PFSK-1 (cell line): Measurements from ENCODE around the gene KRT9.

ENCODE experiments used
- FOXP2 ChIP-seq: optimal IDR thresholded peaks from 2 replicates; pipeline ENCODE3; 2011; ENCODE audit warnings: borderline replicate concordance, control low read depth, inconsistent platforms; ENCODE audit not compliant: insufficient read depth; ENCODE audit errors: extremely low read length, extremely low read depth
- POLR2AphosphoS5 ChIP-seq: IDR thresholded peaks from 2 replicates; pipeline ENCODE4 v1.6.1; 2012; ENCODE audit warnings: low read depth, mild to moderate bottlenecking, control low read depth, low read length, moderate library complexity
- REST ChIP-seq, 2 experiments: IDR thresholded peaks; 2 replicates each; pipeline versions ENCODE4 v1.6.1 to v1.8.0; 2011 to 2012; ENCODE audit warnings: low read depth in 2 of 2, low read length in 2 of 2, control low read depth in 1 of 2, inconsistent platforms in 1 of 2, mild to moderate bottlenecking in 1 of 2, moderate library complexity in 1 of 2; ENCODE audit not compliant: insufficient read depth in 1 of 2
- SIN3A ChIP-seq: IDR thresholded peaks from 2 replicates; pipeline ENCODE4 v1.6.1; 2012; ENCODE audit warnings: mild to moderate bottlenecking, low read length, moderate library complexity, borderline replicate concordance; ENCODE audit not compliant: insufficient read depth
- TAF1 ChIP-seq: IDR thresholded peaks from 2 replicates; pipeline ENCODE4 v1.6.1; 2012; ENCODE audit warnings: low read length, control low read depth, borderline replicate concordance; ENCODE audit not compliant: insufficient read depth

Gene KRT9

GRCh38 chr17:41539071-41539492, 32.8 kb downstream of the KRT9 start:
- no peak for TF ChIP-seq FOXP2
- TF ChIP-seq TAF1, result no peak
- TF ChIP-seq POLR2AphosphoS5, result no peak

DNA sequence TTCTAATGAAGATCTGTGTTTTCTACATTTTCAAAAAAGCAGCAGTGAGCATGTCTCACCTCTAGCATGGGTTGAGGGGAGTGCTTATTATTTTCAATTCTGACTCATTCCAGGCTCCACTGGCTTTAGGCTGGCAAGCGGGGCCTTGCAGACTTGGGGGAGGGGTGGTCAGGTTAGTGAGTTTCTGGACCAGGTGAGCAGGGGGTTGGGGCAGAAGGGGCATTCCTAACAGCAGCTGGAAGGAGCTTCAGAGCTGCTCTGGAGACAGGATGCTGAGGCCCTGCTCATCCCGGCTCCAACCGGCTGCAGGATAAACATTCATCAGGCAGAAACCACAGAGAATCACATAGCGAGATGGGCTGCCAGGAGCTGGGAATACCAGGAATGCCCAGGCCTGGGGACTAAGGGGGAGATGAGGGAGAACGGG, 33.3 kb downstream of the KRT9 start:
- TF ChIP-seq FOXP2, result no peak
- no peak for TF ChIP-seq POLR2AphosphoS5
- no peak for TF ChIP-seq TAF1
- TF ChIP-seq SIN3A, result no peak
- TF ChIP-seq REST (IDR thresholded peaks at IDR 0.05; ENCODE audit: insufficient read depth in 1 of 2, low read depth in 2 of 2, low read length in 2 of 2), result no peak

DNA sequence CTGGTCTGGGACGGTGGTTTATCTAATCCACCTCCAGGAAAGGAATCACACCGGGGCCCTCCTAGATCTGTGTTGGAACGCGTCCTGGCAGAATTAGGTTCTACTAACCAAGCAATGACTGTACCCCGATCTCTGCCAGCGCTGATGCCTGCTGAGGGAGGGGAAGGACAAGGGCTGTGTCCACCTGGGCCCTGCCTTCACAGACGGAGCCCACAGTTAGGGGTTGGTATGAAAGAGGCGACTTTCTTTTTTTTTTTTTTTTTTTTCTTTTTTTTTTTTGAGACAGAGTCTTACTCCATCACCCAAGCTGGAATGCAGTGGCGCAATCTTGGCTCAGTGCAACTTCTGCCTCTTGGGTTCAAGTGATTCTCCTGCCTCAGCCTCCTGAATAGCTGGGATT, 33.9 kb downstream of the KRT9 start:
- TF ChIP-seq SIN3A (no peak), FOXP2 (no peak), POLR2AphosphoS5 (no peak), TAF1 (no peak), REST (IDR thresholded peaks at IDR 0.05; ENCODE audit: insufficient read depth in 1 of 2, low read depth in 2 of 2, low read length in 2 of 2) (no peak)

- TF ChIP-seq TAF1 (no peak), FOXP2 (no peak)
Measured at GRCh38 chr17:41537614-41537954, 34.3 kb downstream of the KRT9 start.

- TF ChIP-seq SIN3A (no peak), FOXP2 (no peak), TAF1 (no peak), POLR2AphosphoS5 (no peak), REST (IDR thresholded peaks at IDR 0.05; ENCODE audit: insufficient read depth in 1 of 2, low read depth in 2 of 2, low read length in 2 of 2) (no peak)
Measured at GRCh38 chr17:41536741-41537613, 34.9 kb downstream of the KRT9 start.

GRCh38 chr17:41535764-41536481, 35.9 kb downstream of the KRT9 start:
- TF ChIP-seq FOXP2, result no peak
- no peak for TF ChIP-seq POLR2AphosphoS5
- no peak for TF ChIP-seq SIN3A
- TF ChIP-seq TAF1, result no peak
- no peak for TF ChIP-seq REST (IDR thresholded peaks at IDR 0.05; ENCODE audit: insufficient read depth in 1 of 2, low read depth in 2 of 2, low read length in 2 of 2)
